HFF-Myc (cell line): ENCODE results near the gene ATP2A2.

Experiments
- DNase-seq: peaks from one replicate; pipeline ENCODE4 v3.0.0-alpha.2; 2011; ENCODE audit warnings: low read depth; ENCODE audit errors: extremely low read depth
- H3K4me3 ChIP-seq: replicated peaks from 2 replicates; pipeline ENCODE4 v1.5.1; 2011; ENCODE audit warnings: low read depth, mild to moderate bottlenecking, control low read depth, low read length
- TF ChIP-seq, protein P1 (sequence below): IDR thresholded peaks from 2 replicates; pipeline ENCODE4 v1.5.1; 2012; ENCODE audit warnings: mild to moderate bottlenecking, low read depth, low read length, control low read depth; ENCODE audit errors: missing control alignments

Gene ATP2A2

DNA sequence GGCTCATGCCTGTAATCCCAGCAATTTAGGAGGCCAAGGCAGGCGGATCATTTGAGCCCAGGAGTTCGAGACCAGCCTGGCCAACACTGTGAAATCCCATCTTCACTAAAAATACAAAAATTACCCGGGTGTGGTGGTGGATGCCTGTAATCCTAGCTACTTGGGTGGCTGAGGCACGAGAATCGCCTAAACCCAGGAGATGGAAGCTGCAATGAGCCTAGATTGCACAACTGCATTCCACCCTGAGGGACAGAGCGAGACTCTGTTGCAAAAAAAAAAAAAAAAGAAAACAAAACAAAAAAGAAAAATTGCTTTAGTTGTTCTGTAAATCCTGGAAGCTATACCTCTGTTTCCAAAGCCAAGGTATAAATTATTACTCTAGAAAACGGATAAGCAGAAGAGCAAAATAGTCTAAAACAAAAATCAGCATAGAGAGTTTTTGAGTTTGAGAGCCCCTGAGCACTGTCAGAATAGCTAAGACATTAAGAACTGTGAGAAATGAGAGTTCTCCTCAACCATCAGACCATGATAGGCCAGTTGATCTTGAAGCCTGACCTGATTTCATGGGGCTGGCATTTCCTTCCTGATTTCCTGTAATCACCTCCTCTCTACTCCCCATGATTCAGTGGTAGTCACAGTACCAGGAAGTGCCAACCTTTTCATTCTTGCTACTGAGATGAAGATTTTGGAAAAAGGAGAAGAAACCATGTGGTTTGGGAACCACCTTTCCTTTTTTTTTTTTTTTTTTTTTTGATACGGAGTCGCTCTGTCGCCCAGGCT, 31.7 kb downstream of the ATP2A2 start:
- TF ChIP-seq, protein P1, sequence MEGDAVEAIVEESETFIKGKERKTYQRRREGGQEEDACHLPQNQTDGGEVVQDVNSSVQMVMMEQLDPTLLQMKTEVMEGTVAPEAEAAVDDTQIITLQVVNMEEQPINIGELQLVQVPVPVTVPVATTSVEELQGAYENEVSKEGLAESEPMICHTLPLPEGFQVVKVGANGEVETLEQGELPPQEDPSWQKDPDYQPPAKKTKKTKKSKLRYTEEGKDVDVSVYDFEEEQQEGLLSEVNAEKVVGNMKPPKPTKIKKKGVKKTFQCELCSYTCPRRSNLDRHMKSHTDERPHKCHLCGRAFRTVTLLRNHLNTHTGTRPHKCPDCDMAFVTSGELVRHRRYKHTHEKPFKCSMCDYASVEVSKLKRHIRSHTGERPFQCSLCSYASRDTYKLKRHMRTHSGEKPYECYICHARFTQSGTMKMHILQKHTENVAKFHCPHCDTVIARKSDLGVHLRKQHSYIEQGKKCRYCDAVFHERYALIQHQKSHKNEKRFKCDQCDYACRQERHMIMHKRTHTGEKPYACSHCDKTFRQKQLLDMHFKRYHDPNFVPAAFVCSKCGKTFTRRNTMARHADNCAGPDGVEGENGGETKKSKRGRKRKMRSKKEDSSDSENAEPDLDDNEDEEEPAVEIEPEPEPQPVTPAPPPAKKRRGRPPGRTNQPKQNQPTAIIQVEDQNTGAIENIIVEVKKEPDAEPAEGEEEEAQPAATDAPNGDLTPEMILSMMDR = no peak
- DNase-seq = no peak
- H3K4me3 ChIP-seq = no peak overlapping the region

DNA sequence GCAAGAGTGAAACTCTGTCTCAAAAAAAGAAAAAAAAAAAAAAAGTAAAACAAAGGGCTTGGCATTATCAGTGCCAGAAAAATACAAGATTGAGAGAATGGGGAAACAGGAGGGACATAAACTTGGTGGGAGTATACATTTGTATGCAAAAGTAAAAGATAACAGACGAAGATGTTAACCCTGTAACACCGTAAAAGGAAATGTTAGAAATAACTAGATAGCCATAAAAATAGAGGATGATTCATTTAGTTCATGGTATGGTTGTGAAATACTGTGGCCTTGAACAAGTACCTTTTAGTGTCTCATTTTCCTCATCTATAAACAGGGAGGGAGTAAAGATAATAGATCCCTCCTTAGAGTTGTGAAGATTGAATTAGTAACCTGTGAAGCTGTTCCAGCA, 33.3 kb downstream of the ATP2A2 start:
- no peak overlapping the region for H3K4me3 ChIP-seq
- TF ChIP-seq, protein P1 = no peak
- no peak for DNase-seq

DNA sequence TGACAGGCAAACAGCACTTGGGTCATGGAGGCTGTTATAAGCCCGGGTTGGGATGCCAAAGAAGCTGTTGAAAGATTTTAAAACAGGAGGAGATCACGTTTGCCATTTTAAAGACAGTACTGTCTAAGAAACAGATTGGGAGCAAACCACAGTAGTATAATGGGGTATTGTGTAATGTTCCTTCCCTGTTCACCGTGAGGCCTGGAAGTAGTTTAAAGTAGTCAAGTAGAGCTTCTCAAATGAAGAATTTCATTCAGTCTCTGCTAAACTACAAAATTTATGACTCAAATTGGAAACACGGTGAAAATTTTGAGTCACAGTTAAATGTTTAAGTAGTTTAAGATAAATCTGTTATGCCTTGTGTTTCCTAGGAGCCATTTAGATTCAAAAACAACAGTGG, 35.8 kb downstream of the ATP2A2 start:
- TF ChIP-seq, protein P1 = no peak
- no peak overlapping the region for H3K4me3 ChIP-seq
- DNase-seq = peak; percentile 55

DNA sequence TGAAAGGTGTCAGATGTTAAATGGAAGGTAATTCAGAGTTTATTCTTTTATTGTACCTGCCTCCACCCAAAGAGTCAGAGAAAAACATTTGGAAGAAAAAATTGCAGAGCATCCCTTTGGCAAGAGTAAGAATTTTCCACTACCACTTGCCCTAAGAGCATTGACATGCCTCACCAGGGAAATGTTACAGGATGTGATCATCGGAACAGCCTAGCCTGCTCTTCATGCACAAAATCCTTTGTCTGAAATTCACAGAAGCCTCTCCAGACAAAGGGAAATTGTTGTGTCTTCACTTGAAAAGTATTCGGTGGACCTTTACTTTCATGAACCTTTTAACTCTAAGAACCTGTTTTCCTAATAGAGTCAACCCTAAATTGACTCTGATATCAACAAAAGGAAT, 36.9 kb downstream of the ATP2A2 start:
- no peak for DNase-seq
- TF ChIP-seq, protein P1 = no peak
- H3K4me3 ChIP-seq = no peak overlapping the region

DNA sequence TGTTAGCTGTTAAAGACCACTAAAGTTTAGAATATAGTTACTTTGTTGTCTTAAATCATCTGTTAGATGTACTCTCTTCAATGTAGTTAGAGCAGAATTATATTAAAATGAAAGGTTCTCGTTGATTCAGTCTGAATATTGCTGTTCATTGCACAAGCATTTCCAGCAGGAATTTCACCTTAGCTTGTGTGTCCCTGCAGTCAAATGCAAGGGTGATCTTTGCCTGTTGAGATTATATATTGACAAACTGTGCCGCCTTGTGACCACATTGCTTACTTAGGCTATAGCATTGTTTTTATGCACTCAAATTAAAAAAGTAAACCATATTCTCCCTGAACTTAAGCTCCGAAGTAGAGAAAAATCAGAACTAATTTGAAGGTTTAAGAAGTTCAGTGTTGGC, 39.5 kb downstream of the ATP2A2 start:
- TF ChIP-seq, protein P1 = no peak
- no peak for DNase-seq
- H3K4me3 ChIP-seq = no peak overlapping the region

DNA sequence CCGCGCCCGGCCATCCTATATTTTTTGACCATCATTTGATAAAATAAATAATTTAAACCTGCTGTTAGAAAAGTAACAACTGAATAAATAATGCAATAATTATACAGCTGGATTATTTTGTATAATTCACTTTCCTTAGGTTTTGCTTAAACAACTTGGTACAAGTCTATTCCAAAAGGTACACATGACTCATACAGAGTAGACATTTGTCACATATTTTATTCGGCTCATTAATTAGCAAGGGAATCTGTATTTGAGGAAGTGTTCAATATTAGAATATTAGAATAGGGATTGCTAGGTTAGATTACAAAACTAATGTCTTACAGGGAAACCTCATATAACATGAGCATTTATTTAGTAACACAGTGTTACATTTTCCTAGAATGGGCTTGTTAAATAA, 48.7 kb downstream of the ATP2A2 start:
- DNase-seq = no peak
- no peak overlapping the region for H3K4me3 ChIP-seq
- TF ChIP-seq, protein P1 = no peak

DNA sequence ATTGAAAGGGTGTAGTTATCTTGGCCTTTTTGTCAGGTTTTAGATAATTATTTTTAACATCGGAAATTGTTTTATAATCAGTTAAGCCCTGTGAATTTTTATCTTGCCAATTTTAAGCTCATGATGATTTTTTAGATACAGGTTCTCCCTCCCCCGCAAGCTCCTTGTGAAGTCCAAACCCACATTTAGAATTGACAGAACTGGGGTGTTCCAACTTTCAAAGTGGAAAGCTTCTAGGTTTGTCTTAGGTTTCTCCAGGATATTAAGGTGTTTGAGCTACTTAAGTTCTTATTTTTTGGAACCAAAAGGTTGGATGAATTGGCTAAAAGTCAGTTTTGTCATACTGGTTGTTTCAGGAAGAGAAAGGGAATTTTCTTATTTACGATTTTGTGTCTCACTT, 49.1 kb downstream of the ATP2A2 start:
- TF ChIP-seq, protein P1 = no peak
- H3K4me3 ChIP-seq = no peak overlapping the region
- DNase-seq = no peak
